ENCODE measurements around the gene TCEAL4. TPM values are rescaled to one million over a fixed set of nuclear protein-coding genes. Genes with fewer than 3 reads are reported as not detected.

TCEAL4 gene
- total RNA-seq, 1 experiment from 2014 or later, result 68.0 TPM

GRCh38 chrX:103560256-103560655, 25.1 kb upstream of the TCEAL4 start:
- Mint-ChIP-seq H3K36me3 (ENCODE audit: insufficient read depth, unreplicated experiment) (no peaks in the 10 kb centered on the region), H3K9me3 (ENCODE audit: low read depth, unreplicated experiment) (no peaks in the 10 kb centered on the region), H3K27ac (ENCODE audit: unreplicated experiment) (no peak overlapping the region), H3K4me1 (ENCODE audit: low read depth, unreplicated experiment) (peaks cover 6% of the 10 kb centered on the region), H3K27me3 (ENCODE audit: unreplicated experiment) (no peaks in the 10 kb centered on the region), H3K4me3 (ENCODE audit: low read depth, unreplicated experiment) (no peak overlapping the region)
- DNase-seq, result no peak
- no TSS peak for BruUV-seq (replicated peaks)
- intact Hi-C loops (cut with micrococcal nuclease; ENCODE audit: unreplicated experiment), result no loop called here
- TF ChIP-seq CTCF (IDR thresholded peaks at IDR 0.05; ENCODE audit: unreplicated experiment), result no peak
- CTCF ChIA-PET, result no interaction called here

- Mint-ChIP-seq H3K27me3 (ENCODE audit: unreplicated experiment) (no peaks in the 10 kb centered on the region), H3K4me3 (ENCODE audit: low read depth, unreplicated experiment) (no peak overlapping the region), H3K9me3 (ENCODE audit: low read depth, unreplicated experiment) (no peaks in the 10 kb centered on the region), H3K36me3 (ENCODE audit: insufficient read depth, unreplicated experiment) (no peaks in the 10 kb centered on the region), H3K27ac (ENCODE audit: unreplicated experiment) (no peak overlapping the region), H3K4me1 (ENCODE audit: low read depth, unreplicated experiment) (peaks cover 6% of the 10 kb centered on the region)
- CTCF ChIA-PET, result interaction anchor here (0.6 kb wide), 1 partner anchor 124 kb away, joined by 3 read pairs; no protein-coding TSS in a partner anchor
- BruUV-seq (replicated peaks), result no TSS peak
- TF ChIP-seq CTCF (IDR thresholded peaks at IDR 0.05; ENCODE audit: unreplicated experiment), result no peak
- intact Hi-C loops (cut with micrococcal nuclease; ENCODE audit: unreplicated experiment), result no loop called here
- no peak for DNase-seq
Observed at GRCh38 chrX:103562801-103563200, 22.5 kb upstream of the TCEAL4 start.

- peaks cover 6% of the 10 kb centered on the region for H3K4me1 Mint-ChIP-seq (ENCODE audit: low read depth, unreplicated experiment)
- H3K27ac Mint-ChIP-seq (ENCODE audit: unreplicated experiment), result no peak overlapping the region
- no peak for DNase-seq
- H3K36me3 Mint-ChIP-seq (ENCODE audit: insufficient read depth, unreplicated experiment), result no peaks in the 10 kb centered on the region
- no peaks in the 10 kb centered on the region for H3K27me3 Mint-ChIP-seq (ENCODE audit: unreplicated experiment)
- intact Hi-C loops (cut with micrococcal nuclease; ENCODE audit: unreplicated experiment), result no loop called here
- no peaks in the 10 kb centered on the region for H3K9me3 Mint-ChIP-seq (ENCODE audit: low read depth, unreplicated experiment)
- no TSS peak for BruUV-seq (replicated peaks)
- no peak overlapping the region for H3K4me3 Mint-ChIP-seq (ENCODE audit: low read depth, unreplicated experiment)
- CTCF ChIA-PET, result no interaction called here
- no peak for TF ChIP-seq CTCF (IDR thresholded peaks at IDR 0.05; ENCODE audit: unreplicated experiment)
Observed at GRCh38 chrX:103565197-103565596, 20.1 kb upstream of the TCEAL4 start.

- no peak overlapping the region for H3K4me3 Mint-ChIP-seq (ENCODE audit: low read depth, unreplicated experiment)
- H3K27ac Mint-ChIP-seq (ENCODE audit: unreplicated experiment), result no peak overlapping the region
- no peaks in the 10 kb centered on the region for H3K27me3 Mint-ChIP-seq (ENCODE audit: unreplicated experiment)
- H3K9me3 Mint-ChIP-seq (ENCODE audit: low read depth, unreplicated experiment), result no peaks in the 10 kb centered on the region
- no peak for TF ChIP-seq CTCF (IDR thresholded peaks at IDR 0.05; ENCODE audit: unreplicated experiment)
- H3K36me3 Mint-ChIP-seq (ENCODE audit: insufficient read depth, unreplicated experiment), result no peaks in the 10 kb centered on the region
- CTCF ChIA-PET, result no interaction called here
- peaks cover 6% of the 10 kb centered on the region for H3K4me1 Mint-ChIP-seq (ENCODE audit: low read depth, unreplicated experiment)
- DNase-seq, result no peak
- no TSS peak for BruUV-seq (replicated peaks)
- intact Hi-C loops (cut with micrococcal nuclease; ENCODE audit: unreplicated experiment), result no loop called here
Observed at GRCh38 chrX:103565752-103566151, 19.6 kb upstream of the TCEAL4 start.

Measured in Calu3 (cell line).